Tibial nerve (tissue), 4 donors: ENCODE results near the gene NDUFAF8. TPM values are rescaled to one million over a fixed set of nuclear protein-coding genes. Genes with fewer than 3 reads are reported as not detected.

Experiments
- DNase-seq, 2 donors: peaks; one replicate each; pipeline ENCODE4 v3.0.0-alpha.2; 2019; ENCODE audit warnings: low spot score in 2 of 2
- H3K27ac ChIP-seq, 4 donors: fragments of 200-600 bp; sonication (generic) in 3 of 4; one replicate each; pipeline ENCODE4 v1.5.1; 2017 to 2019; ENCODE audit warnings: mild to moderate bottlenecking in 1 of 4
- H3K27me3 ChIP-seq, 2 donors: fragments of 200-600 bp; sonication (generic) in 1 of 2; one replicate each; pipeline versions ENCODE4 v1.5.1 to v1.6.0; 2017 to 2019
- H3K36me3 ChIP-seq, 3 donors: fragments of 200-600 bp; sonication (generic); one replicate each; pipeline ENCODE4 v1.5.1; 2018 to 2019
- H3K4me1 ChIP-seq, 4 donors: fragments of 200-600 bp; sonication (generic) in 3 of 4; one replicate each; pipeline ENCODE4 v1.5.1; 2017 to 2019
- H3K4me3 ChIP-seq, 4 donors: fragments of 200-600 bp; sonication (generic) in 3 of 4; one replicate each; pipeline ENCODE4 v1.5.1; 2017 to 2019; ENCODE audit warnings: mild to moderate bottlenecking in 1 of 4, moderate library complexity in 1 of 4
- H3K9me3 ChIP-seq, 4 donors: fragments of 200-600 bp; sonication (generic) in 3 of 4; one replicate each; pipeline ENCODE4 v1.5.1; 2017 to 2019
- CTCF ChIP-seq, 5 experiments: fragments of 200-600 bp in 3 of 5; fragments of 450-650 bp in 2 of 5; sonication (generic) in 3 of 5; IDR thresholded peaks; one replicate each; pipeline ENCODE4 v1.5.1; 2016 to 2019; ENCODE audit warnings: antibody characterized with exemption in 5 of 5, mild to moderate bottlenecking in 3 of 5, moderate library complexity in 2 of 5
- EP300 ChIP-seq, 2 donors: sonication (generic); formaldehyde crosslinking; IDR thresholded peaks; one replicate each; pipeline ENCODE4 v1.6.1; 2017; ENCODE audit warnings: antibody characterized with exemption in 2 of 2, mild to moderate bottlenecking in 1 of 2
- POLR2A ChIP-seq, 2 donors: fragments of 450-650 bp; IDR thresholded peaks; one replicate each; pipeline ENCODE4 v1.6.1; 2017; ENCODE audit warnings: antibody characterized with exemption in 2 of 2, mild to moderate bottlenecking in 2 of 2, moderate library complexity in 2 of 2
- WGBS, 2 donors: methylation state at CpG; one replicate each; pipeline ENCODE4 v1.1.5; 2018; 5-methylcytosine and 5-hydroxymethylcytosine counted together
- total RNA-seq, 4 donors: library from RNA; depleted of rRNA; stranded (reverse); fragments of >200 nt; gene quantifications; one replicate each; pipeline ENCODE4 v1.1.0, GENCODE V29; 2016

The NDUFAF8 gene, protein sequence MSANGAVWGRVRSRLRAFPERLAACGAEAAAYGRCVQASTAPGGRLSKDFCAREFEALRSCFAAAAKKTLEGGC
- 10 to 100 TPM; 27.8 to 73.0 (median 61.1) TPM for total RNA-seq

- DNase-seq: peak; percentile 96 to 98
- Histone ChIP-seq H3K9me3 (no peaks in the 10 kb centered on the region), H3K27me3 (no peaks in the 10 kb centered on the region), H3K4me1 (peaks cover 4 to 58% (median 25%) of the 10 kb centered on the region in 4 donors), H3K27ac (peak within 1 kb of the TSS; percentile 49 to 88 (median 83)), H3K4me3 (peak within 1 kb of the TSS; percentile 91 to 100 (median 96)), H3K36me3 (peaks cover 0 to 44% (median 0%) of the 10 kb centered on the region in 3 donors)
- 0% methylated on average over 58 to 74 of the region's 100 CpGs for WGBS, 2 donors
- TF ChIP-seq CTCF (IDR thresholded peaks at IDR 0.05): peak in 2 of 5 experiments; percentile 1 to 61
- TF ChIP-seq POLR2A (IDR thresholded peaks at IDR 0.05): peak in 1 of 2 donors; percentile 57
- peak; percentile 73 to 78 for TF ChIP-seq EP300 (IDR thresholded peaks at IDR 0.05)
Measured at GRCh38 chr17:81238815-81239713, at the start of gene NDUFAF8, which contains the start of gene TEPSIN. TSS of gene NDUFAF8 (plus strand) at chr17:81239318. CDS start at chr17:81239364, 46 bp downstream. TSS of gene TEPSIN (minus strand) at chr17:81239055. CDS start at chr17:81239033, 22 bp downstream.

DNA sequence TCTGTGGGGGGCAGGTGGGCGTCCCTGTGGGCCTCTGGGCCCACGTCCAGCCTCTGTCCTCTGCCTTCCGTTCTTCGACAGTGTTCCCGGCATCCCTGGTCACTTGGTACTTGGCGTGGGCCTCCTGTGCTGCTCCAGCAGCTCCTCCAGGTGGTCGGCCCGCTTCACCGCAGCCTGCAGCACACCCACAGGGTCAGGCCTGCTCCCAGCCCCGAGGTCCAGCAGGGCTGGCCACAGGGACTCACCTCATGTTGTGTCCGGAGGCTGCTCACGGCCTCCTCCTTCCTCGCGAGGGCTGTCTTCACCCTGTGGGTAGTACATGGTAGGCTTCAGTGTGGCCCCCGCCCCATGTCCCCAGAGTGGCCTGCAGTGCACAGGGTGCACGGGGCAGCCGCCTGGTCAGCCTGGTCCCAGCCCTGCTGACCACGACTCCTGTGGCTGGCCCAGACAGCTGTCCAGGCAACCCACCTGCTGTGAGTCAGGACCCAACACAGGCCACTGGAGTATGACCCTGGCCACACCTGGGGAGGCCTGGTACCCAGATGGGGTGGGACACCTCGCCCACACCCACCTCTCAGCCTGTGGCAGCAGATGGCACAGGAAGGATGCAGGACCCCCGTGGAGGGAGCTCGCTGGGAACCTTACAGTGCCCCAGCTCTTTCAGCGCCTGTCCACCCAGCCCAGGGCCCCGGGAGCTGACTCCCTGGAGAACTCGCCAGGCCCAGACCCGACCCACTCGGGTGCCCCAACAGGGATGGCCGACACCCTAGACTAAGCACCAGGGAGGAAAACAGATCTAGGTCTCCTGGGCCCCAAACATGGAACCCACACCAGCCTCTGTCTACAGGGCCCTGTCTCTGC lies 49.2 kb upstream of the NDUFAF8 start:
- no peak for DNase-seq
- no peak overlapping the region for H3K4me3 ChIP-seq
- 44 to 71% methylated on average over 9 to 18 of the region's 27 CpGs for WGBS, 2 donors
- H3K9me3 ChIP-seq: no peaks in the 10 kb centered on the region
- TF ChIP-seq CTCF (IDR thresholded peaks at IDR 0.05): peak in 4 of 5 experiments; percentile 20 to 66 (median 36)
- TF ChIP-seq POLR2A (IDR thresholded peaks at IDR 0.05): no peak
- peaks cover 0 to 66% (median 0%) of the 10 kb centered on the region in 3 donors for H3K36me3 ChIP-seq
- H3K27ac ChIP-seq: peak overlapping the region in 1 of 4 donors; percentile 20
- no peaks in the 10 kb centered on the region for H3K27me3 ChIP-seq
- H3K4me1 ChIP-seq: peaks cover 0 to 5% (median 0%) of the 10 kb centered on the region in 4 donors

- Histone ChIP-seq H3K9me3 (no peaks in the 10 kb centered on the region), H3K27ac (no peak overlapping the region), H3K4me3 (no peak overlapping the region), H3K4me1 (peaks cover 0 to 5% (median 0%) of the 10 kb centered on the region in 4 donors), H3K36me3 (peaks cover 0 to 73% (median 0%) of the 10 kb centered on the region in 3 donors), H3K27me3 (no peaks in the 10 kb centered on the region)
- 91% methylated on average over 17 to 25 of the region's 28 CpGs for WGBS, 2 donors
- no peak for DNase-seq
- TF ChIP-seq POLR2A (IDR thresholded peaks at IDR 0.05) (no peak), EP300 (IDR thresholded peaks at IDR 0.05) (no peak), CTCF (IDR thresholded peaks at IDR 0.05) (no peak)
Measured at GRCh38 chr17:81190591-81190990, 48.5 kb upstream of the NDUFAF8 start.

DNA sequence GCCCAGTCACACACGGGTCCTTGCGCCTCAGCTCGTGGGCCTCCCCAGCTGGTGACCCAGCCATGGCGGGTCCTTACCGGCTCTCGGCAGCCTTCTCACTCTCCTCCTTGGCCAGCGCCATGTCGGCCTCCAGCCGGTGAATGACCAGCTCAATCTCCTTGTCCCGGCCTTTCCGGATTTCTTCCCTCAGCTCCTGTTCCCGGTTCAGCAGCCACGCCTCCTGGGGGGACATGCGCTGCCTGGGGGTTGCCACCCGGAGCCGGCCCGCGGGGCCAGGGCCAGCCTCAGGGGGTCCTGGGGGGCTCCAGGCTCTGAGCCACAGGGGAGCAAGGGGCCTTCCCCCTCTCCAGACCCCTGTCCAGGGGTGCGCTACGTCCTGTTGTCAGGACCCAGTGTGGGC lies 48.0 kb upstream of the NDUFAF8 start:
- Histone ChIP-seq H3K27ac (no peak overlapping the region), H3K36me3 (peaks cover 0 to 78% (median 0%) of the 10 kb centered on the region in 3 donors), H3K4me1 (peaks cover 0 to 5% (median 0%) of the 10 kb centered on the region in 4 donors), H3K9me3 (no peaks in the 10 kb centered on the region), H3K4me3 (no peak overlapping the region), H3K27me3 (no peaks in the 10 kb centered on the region)
- no peak for DNase-seq
- WGBS, 2 donors: 91% methylated on average over 13 to 18 of the region's 20 CpGs
- TF ChIP-seq CTCF (IDR thresholded peaks at IDR 0.05) (no peak), POLR2A (IDR thresholded peaks at IDR 0.05) (no peak), EP300 (IDR thresholded peaks at IDR 0.05) (no peak)
